ENCODE measurements around the gene CCR1.
A peak's percentile ranks its signal among the peaks of the same experiment; 100 is the strongest.

Gene CCR1

DNA sequence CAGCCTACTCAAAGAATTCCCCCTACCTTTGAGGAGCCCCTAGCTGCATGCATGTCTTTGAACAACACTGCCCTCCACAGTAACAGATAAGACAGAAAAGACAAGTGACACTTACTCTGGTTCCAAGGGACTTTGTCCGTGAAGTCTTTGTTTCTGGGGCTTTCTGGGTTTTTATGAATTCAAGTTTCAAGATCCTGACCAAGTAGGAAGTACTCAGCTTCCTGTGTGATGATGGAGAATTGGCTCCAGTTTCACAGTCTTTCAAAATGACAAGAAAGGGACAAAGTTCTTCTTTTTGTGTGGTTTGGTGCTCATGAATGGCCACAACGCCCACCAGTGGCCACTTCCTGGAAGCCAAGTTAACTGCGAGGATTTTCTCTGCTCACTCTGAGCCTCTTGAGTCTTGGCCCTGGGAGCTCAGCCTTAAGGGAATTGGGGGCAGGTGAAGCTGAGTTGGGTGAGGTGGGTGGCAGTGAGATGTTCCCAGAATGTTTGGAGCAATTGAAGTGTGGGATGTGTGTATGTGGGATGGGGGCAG lies at the start of gene CCR1:
TSS of gene CCR1 (minus strand) at position 147 of the 538 bp plus-strand sequence. CDS start 4,000 bp downstream, outside the sequence.
- DNase-seq: peak; percentile 34

DNA sequence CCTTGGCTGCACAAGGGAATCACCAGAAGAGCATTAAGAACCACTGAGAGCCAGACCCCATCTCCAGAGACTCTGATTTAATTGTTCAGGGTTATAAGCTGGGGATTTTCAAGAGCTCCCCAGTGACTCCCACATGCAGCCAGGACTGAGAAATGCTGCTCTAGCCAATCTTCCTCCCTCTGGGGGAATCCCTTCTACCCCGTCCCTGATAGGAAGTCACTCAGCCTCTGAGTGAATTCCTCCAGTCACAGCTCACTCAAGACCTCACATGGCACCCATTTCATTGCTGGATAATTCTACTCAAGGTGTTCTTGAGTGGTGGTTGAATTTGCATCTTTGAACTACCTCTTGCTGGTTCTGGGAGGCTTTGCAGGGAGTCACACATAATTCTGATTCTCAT lies 44.9 kb upstream of the CCR1 start:
- no peak for DNase-seq

DNA sequence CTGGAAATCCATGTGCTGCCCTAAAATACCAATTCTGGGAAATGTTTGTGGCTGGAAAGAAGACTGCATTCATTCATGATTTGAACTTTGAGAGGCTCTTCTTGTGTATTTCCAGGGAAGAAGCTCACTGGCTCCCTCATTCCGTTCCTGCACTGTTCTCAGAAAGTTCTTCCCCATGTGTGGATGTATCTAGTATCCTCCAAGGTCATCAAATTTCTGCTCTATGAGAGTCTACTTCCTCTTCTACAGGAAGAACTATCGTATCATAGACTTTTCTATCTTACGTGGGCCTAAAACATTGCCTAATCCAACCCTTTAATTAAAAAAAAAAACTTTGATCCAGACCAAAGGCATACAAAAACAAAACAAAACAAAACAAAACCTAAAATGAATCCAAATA lies 37.0 kb upstream of the CCR1 start:
- no peak for DNase-seq

DNA sequence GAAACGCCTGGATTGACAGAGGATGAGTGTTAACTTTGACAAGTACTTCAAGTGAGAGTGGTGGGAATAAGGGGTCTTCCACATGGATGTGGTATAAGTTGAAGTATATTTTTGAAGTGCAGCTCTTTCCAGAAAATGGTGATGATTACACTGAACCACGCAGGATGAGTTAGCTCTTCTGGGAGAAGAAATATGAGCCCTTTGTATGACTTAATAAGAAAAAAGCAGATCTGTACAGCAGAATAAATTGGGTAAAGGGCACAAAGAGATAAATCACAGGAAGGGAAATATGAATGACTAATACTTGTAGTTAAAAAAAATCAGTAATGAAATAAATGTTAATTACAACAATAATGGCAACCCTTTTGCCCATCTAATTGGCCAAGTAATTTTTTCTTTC lies 35.4 kb upstream of the CCR1 start:
- no peak for DNase-seq

DNA sequence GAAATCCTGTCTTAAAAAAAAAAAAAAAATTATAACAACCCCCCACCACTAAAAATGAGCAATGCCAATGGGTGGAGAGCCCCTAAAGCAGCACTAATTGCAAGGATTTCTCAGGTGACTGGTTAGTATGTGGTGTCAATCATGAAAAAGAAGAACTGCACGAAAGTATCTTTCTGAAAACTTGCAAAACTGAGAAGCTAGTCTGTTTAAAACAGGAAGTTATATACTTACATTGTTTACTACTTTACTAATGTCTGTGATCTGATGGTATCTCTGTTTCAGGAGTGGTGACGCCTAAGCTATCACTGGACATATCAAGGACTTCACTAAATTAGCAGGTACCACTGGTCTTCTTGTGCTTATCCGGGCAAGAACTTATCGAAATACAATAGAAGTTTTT lies 34.0 kb upstream of the CCR1 start, which contains the start of gene CCR3:
TSS of gene CCR3 (plus strand) at position 341 of the 400 bp plus-strand sequence. CDS start 22,699 bp downstream, outside the sequence.
- DNase-seq: no peak

DNA sequence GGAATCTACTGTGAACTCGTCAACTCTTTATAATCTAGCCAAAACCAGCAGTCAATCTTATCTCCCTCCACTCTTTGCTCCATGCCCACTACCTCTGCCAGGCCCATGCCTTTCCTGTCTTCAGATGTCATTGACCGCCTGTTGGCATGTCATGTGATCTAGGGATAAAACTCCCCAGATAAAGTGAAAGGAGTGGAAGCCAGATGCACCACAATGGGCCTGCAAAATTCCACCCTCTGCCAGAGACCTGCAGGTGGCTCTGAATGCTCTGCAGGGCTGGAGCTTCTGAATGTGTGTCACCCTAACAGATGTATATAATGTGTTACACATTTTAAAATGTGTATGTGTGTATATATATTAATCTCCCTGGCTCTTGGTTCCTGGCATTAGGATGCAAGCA lies 31.8 kb upstream of the CCR1 start:
- DNase-seq: no peak

DNA sequence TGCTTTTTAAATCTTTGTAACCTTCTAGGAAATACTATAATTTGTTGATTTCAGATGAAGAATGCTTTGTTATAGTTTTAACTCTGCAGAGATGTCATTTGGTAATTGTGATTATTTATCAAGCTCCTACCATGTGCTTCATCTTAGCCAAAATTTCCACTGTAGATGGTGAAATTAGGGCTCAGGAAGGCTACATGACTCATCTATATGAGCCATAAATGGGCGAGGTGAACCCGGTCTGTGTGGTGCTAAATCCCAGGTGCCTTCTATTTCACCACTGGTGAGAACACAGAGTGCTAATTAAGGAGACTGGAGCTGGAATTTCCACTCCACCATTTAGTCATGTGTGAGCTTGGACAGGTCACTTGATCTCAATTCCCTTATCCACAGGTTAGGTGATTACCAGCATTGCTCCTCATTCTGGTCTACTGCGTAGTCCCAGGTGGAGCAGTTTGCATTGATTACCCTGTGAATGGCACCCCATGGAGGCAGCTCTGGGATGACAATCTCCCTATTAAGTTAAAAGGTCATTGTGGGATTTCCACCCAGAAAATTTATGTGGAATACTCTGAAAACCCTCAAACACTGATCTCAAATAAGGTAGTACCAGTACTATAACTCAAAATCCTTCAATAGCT lies 31.3 kb upstream of the CCR1 start:
- DNase-seq: no peak

DNA sequence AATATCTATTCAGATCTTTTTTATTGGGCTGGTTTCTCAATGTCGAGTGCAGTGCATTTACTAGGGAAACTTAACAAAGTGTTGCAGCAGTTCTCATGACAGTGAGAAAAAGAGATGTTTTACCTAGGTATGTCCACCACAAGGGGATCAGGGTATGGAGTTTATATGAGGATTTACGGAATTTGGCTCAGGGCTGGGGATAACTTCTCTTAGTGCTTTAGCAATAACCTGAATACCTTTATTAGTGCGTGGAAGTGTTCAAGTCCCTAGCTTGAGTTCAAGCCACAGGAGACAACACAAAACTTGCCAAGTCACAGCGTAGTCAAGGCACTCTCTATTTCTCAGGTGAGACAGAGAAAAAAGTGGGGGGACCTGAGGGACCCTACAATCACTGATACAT lies 30.3 kb upstream of the CCR1 start:
- no peak for DNase-seq

DNA sequence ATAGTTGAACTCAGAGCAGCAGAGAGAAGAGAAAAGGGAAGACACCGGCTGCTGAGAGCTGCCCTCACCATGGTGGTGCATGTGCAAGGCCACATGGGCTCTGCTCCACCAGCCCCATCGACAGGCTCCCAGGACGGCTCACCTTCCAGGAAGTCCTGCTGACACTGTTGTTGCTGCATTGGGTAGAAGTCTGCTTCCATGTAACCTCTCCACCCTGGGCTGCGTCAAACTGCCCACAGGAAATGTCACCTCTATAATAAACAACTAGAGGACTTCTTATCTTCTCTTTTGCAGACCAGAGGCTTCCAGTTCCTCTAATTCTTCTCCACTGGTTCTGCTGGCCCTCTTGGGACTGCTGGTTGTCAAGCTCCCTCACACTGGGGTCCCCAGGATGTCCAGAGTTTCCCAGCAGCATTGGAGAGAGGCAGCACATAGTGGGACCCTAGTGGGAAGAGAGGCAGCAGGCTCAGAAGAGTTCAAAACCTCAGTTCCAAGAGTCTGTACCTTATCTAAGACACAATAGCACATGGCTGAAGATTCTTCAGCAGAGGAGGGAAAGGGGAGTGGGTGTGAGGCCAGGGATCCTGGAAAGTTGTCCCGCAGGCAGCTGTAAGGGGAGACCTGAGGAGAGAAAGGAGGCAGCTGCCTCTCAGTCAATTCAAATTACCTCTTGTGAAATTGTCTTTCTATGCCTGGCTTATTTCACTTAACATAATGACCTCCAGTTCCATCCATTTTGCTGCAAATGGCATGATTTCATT lies 28.4 kb upstream of the CCR1 start:
- DNase-seq: no peak

DNA sequence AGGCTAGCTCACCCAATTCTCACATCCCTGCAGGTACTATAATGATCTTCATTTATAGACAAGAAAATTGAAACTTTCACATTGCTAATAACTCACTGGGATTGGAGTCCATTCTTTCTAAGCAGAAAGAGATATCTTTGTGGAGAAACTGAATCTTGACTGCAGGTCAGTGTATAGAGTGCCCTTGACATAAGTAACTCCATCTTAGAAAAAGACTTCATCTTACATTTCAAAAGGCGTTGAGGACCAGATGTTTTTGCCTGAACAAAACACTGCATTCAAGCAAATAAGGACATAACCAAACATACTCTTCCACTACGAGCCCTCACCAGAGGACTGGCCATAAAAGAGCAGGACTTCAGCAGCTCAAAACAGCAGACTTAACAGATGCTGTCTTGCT lies 27.3 kb upstream of the CCR1 start:
- no peak for DNase-seq

DNA sequence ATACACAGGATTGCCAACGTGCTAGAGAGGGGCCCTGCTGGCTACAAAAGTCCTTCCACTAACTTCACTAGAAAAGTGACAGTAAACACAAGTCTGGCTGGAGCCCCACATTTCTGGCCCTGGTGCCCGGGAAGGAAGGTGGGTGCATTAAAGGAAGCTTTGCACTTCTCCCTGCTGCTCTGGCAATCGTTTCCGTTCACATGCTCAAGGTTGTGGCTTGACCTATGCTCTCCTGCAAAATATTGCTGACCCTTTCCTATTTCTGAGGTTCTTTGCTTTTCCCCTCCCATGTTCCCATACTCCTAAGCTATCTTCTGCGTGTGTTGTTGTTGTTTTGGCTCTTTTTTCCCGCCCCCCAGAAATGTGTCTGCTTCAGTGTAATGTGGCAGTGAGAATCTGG lies 25.1 kb upstream of the CCR1 start:
- DNase-seq: no peak

DNA sequence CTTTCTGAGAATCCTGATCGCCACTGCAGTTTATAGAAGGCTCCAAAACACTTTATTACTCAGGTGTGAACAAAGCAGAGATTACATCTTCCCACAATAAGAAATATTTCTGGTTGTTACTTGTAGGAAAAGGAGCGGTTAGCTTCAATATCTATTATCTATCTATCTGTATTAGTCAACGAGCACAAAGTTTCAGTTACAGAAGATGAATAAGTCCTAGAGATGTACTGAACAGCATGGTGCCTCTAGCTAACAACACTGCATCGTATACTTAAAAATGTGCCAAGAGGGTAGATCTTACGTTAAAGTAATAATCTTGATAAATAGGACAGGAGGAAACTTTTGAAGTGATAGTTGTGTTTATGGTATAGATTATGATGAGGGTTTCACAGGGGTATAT lies 23.2 kb upstream of the CCR1 start:
- DNase-seq: no peak

DNA sequence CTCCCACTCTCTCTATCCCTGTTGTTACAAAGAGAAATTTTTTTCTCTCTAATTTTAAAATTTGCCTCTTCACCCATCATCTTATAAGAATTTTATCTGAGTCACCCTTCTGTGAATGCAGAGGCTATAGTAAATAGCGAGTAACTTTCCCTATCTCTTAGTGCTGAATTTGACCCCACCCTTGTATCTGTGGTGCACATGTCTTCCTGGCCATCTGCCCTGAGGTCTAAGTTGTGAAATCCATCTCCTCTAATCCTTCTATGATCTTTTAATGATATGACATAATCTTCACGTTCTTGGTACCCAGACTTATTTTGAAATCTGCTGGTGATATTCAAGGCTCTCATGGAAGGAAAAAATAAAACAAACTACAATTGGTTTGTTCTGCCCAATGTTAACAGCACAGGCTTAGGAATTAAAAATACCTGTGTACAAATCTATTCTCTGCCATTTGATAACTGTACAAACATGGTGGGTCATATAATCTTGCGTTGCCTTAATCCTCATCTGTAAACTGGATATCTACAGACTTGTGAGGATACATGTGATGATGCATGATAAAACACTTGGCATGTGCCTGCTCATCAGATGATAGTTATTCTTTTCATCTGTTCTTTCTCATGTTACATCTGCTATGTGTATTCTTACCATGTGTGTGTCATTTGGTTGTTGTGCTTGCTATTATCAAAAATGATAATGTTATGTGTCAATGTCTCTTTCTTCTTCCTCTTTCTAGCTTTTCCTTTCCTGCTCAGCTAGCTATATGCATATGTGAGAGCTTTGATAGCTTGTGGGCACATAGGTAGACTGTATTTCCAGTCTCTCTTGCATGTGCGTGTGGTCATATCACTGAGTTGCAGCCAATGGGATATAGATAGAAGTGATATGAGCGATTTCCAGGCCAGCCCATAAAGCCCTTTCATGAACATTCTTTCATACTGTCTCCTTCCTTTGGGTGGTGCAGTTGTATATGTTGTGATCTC lies 20.4 kb upstream of the CCR1 start:
- DNase-seq: no peak

DNA sequence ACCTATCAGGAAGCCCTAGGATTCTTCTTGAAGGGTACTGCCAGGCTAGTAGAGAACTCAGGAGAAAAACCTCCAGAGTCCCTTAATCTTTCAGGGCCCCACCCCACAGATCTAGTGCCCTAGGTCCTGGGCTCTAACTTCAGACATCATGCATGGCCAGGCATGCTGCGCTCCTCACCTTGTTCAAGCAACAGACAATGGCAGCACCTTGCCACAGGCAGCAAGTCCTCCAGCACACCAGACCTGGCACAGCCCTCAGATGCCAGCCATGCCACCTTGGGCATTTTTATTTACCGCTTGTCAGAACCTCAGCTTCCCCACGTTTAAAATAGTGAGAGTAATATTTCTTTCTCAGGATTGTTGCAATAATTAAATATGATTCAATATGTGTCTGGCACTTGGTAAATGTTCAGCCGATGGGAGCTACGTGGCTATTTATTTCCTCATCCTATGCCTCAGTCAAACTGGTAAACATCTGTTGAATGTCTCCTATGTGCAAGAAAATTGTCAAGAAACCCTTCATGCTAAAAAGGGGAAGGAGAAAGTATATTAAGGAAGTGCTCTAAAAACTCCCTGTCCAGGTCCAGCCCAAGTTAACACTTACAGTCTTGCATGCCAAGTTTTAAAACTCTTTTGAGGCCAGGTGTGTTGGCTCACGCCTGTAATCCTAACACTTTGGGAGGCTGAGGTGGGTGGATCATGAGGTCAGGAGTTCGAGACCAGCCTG lies 14.5 kb upstream of the CCR1 start:
- DNase-seq: no peak

DNA sequence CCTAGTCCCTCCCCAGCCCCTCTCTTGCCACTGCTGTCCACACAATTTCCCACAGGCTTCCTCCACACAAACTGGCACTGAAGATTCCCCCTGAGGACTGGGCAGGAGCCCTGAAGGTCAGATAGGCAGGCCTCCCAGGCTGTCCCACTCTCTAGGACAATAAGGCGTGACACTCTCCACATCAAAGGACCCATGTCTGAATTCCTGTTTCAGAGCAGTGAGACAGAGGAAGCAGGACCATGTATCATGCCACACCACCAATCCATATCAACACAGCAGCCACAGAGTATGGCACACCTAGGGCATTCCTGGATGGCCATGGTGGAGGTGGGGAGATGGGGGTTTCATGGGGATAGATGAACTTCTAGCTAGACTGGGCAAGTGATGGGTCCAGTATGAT lies 13.8 kb upstream of the CCR1 start:
- DNase-seq: no peak

DNA sequence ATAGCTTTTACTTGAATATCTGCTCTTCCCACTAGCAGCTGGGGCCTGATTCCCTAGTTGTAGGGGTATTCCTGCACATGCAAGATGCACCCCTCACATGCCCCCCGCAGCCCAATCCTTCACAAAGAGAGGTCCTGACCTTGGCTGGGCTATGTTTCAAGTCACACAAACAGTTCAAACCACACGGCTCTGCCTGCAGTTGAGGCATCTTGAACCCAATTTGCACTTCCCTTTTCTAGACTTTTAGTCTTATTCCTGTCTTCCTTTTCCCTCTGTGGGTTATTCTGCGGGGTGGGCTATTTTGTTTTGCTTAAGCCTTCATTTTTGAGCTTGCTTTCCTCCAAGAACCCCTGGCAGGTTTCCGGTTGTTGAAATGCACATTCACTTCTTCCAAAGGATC lies 13.3 kb upstream of the CCR1 start:
- no peak for DNase-seq

DNA sequence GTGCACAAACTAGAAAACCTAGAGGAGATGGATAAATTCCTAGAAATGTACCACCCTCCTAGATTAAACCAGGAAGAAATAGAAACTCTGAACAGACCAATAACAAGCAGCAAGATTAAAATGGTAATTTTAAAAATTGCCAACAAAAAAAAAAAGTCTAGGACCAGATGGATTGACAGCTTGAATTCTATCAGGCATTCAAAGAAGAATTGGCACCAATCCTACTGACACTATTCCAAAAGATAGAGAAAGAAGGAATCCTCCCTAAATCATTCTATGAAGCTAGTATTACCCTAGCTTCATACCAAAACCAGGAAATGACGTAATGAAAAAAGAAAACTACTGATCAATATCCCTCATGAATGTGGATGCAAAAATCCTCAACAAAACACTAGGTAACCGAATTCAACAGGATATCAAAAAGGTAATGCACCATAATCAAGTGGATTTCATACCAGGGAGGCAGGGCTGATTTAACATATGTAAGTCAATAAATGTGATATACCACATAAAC lies 10.1 kb upstream of the CCR1 start:
- DNase-seq: no peak

DNA sequence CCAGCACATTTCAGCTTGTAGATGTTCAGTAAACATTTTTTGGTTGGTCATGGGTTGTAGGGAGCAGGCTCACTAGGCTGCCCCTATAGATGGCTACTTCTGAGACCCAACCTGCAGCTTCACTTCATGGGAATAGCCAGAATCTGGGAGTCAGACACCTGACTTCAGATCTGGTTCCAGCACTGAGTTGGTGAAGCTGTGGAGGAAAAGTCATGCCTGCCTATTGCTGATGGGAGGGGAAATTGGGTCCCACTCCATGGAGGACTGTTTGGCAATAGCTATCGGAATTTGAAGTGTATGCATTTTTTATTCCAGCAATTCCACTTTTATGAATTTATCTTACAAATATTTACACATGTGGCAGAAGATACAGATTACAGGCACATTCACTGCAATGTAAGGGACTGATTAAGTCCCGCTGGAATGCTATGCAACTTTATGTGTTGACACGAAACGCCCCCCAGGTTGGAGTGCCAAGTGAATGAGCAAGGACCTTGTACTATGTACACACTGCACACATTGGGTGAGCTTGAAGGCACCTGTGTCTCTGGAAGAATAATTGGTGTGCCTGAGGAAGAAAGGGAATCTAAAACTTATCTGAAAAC lies 7.8 kb upstream of the CCR1 start:
- DNase-seq: no peak

DNA sequence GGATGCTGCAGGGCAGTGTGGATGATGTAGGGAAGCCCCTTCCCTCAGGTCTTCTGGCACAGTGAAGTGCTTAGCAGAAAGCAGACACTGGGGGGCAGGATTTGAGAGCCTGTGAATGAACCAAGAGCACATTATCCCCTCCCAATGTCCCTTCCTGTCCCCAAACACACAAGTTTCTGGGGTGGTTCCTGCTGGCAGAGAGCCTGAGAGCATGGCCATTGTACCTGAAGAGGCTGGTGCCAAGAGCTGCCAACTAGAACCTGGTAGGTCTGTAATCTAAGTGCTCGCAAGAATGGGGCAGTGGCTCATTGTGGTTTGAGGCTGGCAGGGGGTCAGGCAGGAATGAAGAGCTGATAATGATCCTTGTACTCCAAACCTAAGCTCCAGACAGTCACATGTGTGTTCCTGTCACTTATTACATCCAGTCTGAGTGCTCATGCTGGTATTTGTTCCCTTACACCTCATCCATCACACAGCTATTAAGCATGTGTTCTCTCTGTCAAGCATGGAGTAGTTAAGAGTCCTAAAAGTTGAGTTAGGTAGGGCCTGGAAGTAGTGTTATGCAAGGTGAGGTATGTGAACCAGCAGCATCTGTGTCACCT lies 6.7 kb upstream of the CCR1 start:
- no peak for DNase-seq

DNA sequence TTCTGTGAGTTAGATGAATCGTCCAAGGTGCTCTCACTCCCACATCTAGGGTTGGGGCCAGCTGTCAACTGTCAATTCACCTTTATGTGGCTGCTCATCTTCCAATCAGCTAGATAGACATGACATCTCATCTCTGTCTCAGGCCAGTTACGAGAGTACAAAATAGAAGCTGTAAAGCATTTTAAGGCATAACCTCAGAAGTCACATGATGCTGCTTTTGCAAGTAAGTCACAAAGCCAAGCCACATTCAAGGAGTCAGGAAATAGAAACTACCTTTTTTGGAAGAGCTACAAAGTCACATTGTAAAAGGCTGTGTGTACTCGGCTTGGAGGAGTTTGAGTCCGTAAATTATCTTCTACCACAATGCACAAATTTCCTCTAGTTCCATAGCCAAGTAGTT lies 5.1 kb upstream of the CCR1 start:
- DNase-seq: no peak

DNA sequence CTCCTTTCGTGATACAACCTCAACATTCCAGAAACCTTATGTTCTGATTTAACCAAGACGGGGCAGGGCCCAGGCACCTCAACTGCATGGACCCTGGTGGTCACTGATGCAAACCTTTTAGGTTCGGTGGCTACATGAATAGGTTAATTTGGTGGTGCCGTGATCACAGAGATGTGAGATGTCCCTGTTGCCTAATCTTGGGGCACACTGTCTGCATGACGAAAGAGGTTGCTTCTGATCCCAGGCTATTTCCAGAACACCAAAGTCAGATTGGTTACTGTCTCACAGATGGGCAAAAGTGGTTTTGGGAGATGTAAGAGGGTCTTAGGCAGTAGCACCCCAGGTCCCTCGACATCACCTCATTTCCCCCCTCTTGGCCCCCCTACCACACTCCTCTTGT lies 4.0 kb upstream of the CCR1 start:
- DNase-seq: no peak
